Testis (tissue), 3 donors: ENCODE data around the gene POU5F2. TPM values are rescaled to one million over a fixed set of nuclear protein-coding genes. Genes with fewer than 3 reads are reported as not detected.

Experiments used
- DNase-seq: peaks from one replicate; pipeline ENCODE4 v3.0.0-alpha.2; 2019
- H3K27ac ChIP-seq, 2 donors: fragments of 200-600 bp; sonication (generic); one replicate each; pipeline ENCODE4 v1.5.1; 2019
- H3K27me3 ChIP-seq: fragments of 200-600 bp; sonication (generic); one replicate; pipeline ENCODE4 v1.5.1; 2019
- H3K36me3 ChIP-seq: fragments of 200-600 bp; sonication (generic); one replicate; pipeline ENCODE4 v1.5.1; 2017; ENCODE audit warnings: low read depth; ENCODE audit errors: missing control alignments
- H3K4me1 ChIP-seq: fragments of 200-600 bp; sonication (generic); one replicate; pipeline ENCODE4 v1.5.1; 2019
- H3K4me3 ChIP-seq, 2 donors: fragments of 200-600 bp; sonication (generic); one replicate each; pipeline ENCODE4 v1.5.1; 2017 to 2019
- H3K9me3 ChIP-seq: fragments of 200-600 bp; sonication (generic); one replicate; pipeline ENCODE4 v1.5.1; 2017
- CTCF ChIP-seq, 3 experiments: fragments of 450-650 bp in 2 of 3; fragments of 200-600 bp in 1 of 3; sonication (generic) in 1 of 3; IDR thresholded peaks; one replicate each; pipeline ENCODE4 v1.5.1; 2016 to 2019; ENCODE audit warnings: antibody characterized with exemption in 3 of 3, mild to moderate bottlenecking in 2 of 3, moderate library complexity in 1 of 3
- POLR2A ChIP-seq: fragments of 450-650 bp; IDR thresholded peaks from one replicate; pipeline ENCODE4 v1.6.1; 2017; ENCODE audit warnings: antibody characterized with exemption, mild to moderate bottlenecking, moderate library complexity
- WGBS, 2 donors: methylation state at CpG; one replicate each; pipeline ENCODE4 v1.1.5; 2018; 5-methylcytosine and 5-hydroxymethylcytosine counted together
- intact Hi-C: fragments of 100-400 bp; cut with DNase I; formaldehyde crosslinking; loops from one replicate; pipeline ENCODE4 v1.15.1; 2023; ENCODE audit warnings: low total_unique reads
- polyA plus RNA-seq: library from polyadenylated mRNA; stranded (reverse); fragments of 350-450 nt; fragmentation: Illumina TruSeq; extraction: RNeasy Lipid Tissue Mini Kit (QIAGEN cat#74804); gene quantifications from one replicate; pipeline ENCODE4 v1.2.3, GENCODE V29; 2014; ENCODE audit warnings: low read depth, low replicate concordance; ENCODE audit not compliant: insufficient read depth
- total RNA-seq, 2 donors: library from RNA; depleted of rRNA; stranded (reverse); fragments of >200 nt; gene quantifications; one replicate each; pipeline ENCODE4 v1.2.3, GENCODE V29; 2016

POU5F2 gene
- total and polyA plus RNA-seq, 3 donors from 2014 or later, result 5.2 to 6.5 (median 6.5) TPM

DNA sequence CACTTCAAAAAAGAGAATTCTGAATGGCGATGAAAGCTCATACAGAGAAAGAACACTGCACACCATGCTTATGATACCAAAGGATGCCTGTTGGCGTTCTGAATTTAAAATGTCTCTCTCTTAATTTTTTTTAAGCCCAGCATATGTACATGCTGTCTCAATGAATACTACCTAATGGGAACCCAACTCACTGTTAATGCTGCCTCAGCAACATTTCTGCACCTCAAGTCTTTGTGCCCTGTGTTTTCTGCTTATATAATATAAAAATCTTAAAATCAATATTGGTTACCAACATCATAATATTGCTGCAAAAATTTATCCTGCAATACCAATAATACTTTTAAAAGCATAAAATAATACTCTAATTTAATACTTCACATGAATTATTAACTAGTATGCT is 44.1 kb upstream of the POU5F2 start:
- DNase-seq, result no peak
- no peaks in the 10 kb centered on the region for H3K9me3 ChIP-seq
- no peak overlapping the region for H3K27ac ChIP-seq
- TF ChIP-seq POLR2A (no peak), CTCF (IDR thresholded peaks at IDR 0.05) (no peak)
- intact Hi-C loops, result no loop called here
- H3K36me3 ChIP-seq, result no peaks in the 10 kb centered on the region
- WGBS, 2 donors, result 93 to 96% methylated on average over 2 of the region's 2 CpGs
- no peak overlapping the region for H3K4me3 ChIP-seq
- H3K27me3 ChIP-seq, result no peaks in the 10 kb centered on the region
- H3K4me1 ChIP-seq, result no peaks in the 10 kb centered on the region

DNA sequence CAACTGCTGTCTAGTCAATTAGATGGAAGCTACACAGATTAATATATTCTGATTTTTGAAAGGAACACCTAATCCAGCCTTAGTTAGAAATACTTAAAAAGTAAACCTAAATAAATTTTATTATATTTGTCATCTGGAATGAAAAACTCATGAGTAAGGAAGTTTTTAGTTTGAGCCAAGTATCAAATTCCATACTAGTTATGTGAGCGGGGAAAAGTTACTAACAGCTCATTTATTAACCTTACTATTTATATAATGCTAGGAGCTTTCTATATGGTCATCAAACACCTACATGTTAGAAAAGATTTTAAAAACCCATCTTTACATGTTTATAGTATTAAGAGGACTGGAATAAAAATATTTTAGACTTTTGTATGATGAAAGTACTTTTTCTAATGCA is 41.6 kb upstream of the POU5F2 start:
- intact Hi-C loops, result no loop called here
- WGBS, 2 donors, result 93 to 97% methylated on average over 1 of the region's 1 CpG

DNA sequence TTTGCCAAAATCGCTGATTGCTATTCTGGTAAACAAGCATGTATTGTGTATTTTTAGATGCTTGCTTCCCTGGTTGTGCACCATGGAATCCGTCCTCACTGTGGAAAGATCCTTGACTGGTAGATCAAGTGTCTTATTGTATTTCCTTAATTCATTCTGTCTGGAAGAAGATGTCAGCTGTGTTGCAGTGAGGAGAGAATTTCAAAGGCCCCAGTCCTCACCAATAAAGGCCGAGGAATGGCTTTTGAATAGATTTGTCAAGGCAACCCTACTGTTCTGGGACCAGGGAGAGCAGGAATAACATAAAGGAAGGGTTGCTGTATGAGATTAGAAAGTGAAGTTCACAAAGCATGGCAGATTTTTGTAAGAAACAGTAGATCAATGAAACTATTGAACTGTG is 36.2 kb upstream of the POU5F2 start:
- Histone ChIP-seq H3K9me3 (no peaks in the 10 kb centered on the region), H3K36me3 (no peaks in the 10 kb centered on the region), H3K27ac (no peak overlapping the region), H3K4me1 (no peaks in the 10 kb centered on the region), H3K4me3 (no peak overlapping the region), H3K27me3 (no peaks in the 10 kb centered on the region)
- DNase-seq, result no peak
- TF ChIP-seq CTCF (IDR thresholded peaks at IDR 0.05) (no peak), POLR2A (no peak)
- intact Hi-C loops, result no loop called here
- 83 to 93% methylated on average over 3 of the region's 3 CpGs for WGBS, 2 donors

More for the DNA sequence above, 41.6 kb upstream of the POU5F2 start:
- H3K9me3 ChIP-seq, result no peaks in the 10 kb centered on the region
- H3K27me3 ChIP-seq, result no peaks in the 10 kb centered on the region
- H3K4me3 ChIP-seq, result no peak overlapping the region
- no peaks in the 10 kb centered on the region for H3K36me3 ChIP-seq
- no peak for DNase-seq
- no peaks in the 10 kb centered on the region for H3K4me1 ChIP-seq
- TF ChIP-seq CTCF (IDR thresholded peaks at IDR 0.05) (no peak), POLR2A (no peak)
- H3K27ac ChIP-seq, result no peak overlapping the region

GRCh38 chr5:93756372-93756771 is 15.0 kb upstream of the POU5F2 start:
- DNase-seq, result no peak
- TF ChIP-seq POLR2A (no peak), CTCF (IDR thresholded peaks at IDR 0.05) (no peak)
- Histone ChIP-seq H3K27me3 (no peaks in the 10 kb centered on the region), H3K27ac (no peak overlapping the region), H3K4me1 (no peaks in the 10 kb centered on the region), H3K9me3 (no peaks in the 10 kb centered on the region), H3K36me3 (no peaks in the 10 kb centered on the region), H3K4me3 (no peak overlapping the region)
- WGBS, 2 donors, result 91 to 96% methylated on average over 5 of the region's 5 CpGs
- intact Hi-C loops, result no loop called here

GRCh38 chr5:93755716-93756115 is 14.3 kb upstream of the POU5F2 start:
- Histone ChIP-seq H3K27me3 (no peaks in the 10 kb centered on the region), H3K4me1 (no peaks in the 10 kb centered on the region), H3K27ac (no peak overlapping the region), H3K4me3 (no peak overlapping the region), H3K36me3 (no peaks in the 10 kb centered on the region), H3K9me3 (no peaks in the 10 kb centered on the region)
- intact Hi-C loops, result no loop called here
- no peak for TF ChIP-seq POLR2A
- TF ChIP-seq CTCF (IDR thresholded peaks at IDR 0.05), result no peak
- no peak for DNase-seq
- 88 to 94% methylated on average over 6 to 10 of the region's 10 CpGs for WGBS, 2 donors
